Stimulated activated CD4-positive, alpha-beta T cell treated with anti-CD3 and anti-CD28 coated beads, Interleukin-1b, Interleukin-23, amount 100 ng/mL, for 48 hours (primary cell): ENCODE measurements around the gene RUSC2.
"Not testable (repeated sequence)": the region's sequence is repeated elsewhere in the genome, so short reads cannot be mapped to it uniquely, and the experiment has no call there.

Experiments
- DNase-seq: peaks from one replicate; pipeline ENCODE4 v3.0.0-alpha.2; 2020

Gene RUSC2

GRCh38 chr9:35526087-35526801 is 36.3 kb downstream of the RUSC2 start:
- no peak for DNase-seq

DNA sequence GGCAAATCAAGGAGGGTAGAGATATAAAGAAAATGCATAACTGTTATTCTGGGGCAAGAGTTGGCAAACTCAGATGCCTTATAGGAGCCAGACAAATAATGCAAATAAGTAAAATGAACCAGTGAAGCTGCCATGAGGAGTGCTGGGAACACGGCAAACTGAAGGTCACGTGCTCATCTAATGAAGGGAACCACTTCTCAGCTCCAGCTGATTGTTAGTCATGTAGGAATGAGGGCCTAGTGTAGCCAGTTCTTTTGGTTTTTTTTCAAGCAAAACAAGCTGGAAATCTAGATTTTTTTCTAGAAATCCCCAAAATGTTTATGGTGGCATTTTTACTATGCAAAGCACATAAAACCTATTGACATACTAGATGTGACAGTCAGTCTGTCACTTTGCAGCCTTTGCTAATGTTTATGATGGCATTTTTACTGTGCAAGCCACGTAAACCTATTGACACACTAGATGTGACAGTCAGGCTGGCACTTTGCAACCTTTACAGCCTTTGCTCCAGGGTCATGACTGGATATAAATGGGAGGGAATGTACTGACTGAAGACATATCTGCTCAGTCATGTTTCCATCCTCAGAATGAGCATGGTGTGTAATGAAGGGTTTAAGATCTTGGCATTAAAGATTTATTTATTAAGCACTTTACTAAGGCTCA is 39.4 kb downstream of the RUSC2 start:
- DNase-seq, result no peak

DNA sequence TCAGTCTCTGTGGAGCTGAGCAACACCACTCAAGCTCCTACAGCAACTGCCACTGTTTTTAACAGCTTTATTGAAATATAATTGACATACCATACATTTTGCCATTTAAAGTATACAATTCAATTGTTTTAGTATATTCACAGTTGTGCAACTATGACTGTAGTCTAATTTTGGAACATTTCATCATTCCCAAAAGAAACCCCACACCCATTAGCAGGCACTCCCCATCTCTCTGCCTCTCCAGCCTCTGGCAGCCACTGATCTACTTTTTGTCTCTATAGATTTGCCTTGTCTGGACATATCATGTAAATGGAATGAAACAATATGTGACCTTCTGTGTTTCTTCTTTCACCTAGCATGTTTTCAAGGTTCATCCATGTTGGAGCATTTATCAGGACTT is 43.5 kb downstream of the RUSC2 start:
- DNase-seq, result no peak

DNA sequence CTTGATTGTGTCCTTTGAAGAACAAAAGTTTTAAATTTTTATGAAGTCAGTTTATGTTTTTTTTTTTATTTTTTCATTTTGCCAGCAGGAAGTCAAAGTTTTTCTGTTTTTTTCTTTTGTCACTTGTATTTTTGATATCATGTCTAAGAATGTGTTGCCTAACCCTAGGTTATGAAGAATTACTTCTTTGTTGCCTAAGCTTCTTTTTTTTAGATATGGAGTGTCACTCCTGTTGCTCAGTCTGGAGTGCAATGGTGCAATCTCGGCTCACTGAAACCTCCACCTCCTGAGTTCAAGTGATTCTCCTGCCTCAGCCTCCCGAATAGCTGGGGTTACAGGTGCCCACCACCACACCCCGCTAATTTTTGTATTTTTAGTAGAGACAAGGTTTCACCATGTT is 45.0 kb downstream of the RUSC2 start:
- not testable (repeated sequence) for DNase-seq

DNA sequence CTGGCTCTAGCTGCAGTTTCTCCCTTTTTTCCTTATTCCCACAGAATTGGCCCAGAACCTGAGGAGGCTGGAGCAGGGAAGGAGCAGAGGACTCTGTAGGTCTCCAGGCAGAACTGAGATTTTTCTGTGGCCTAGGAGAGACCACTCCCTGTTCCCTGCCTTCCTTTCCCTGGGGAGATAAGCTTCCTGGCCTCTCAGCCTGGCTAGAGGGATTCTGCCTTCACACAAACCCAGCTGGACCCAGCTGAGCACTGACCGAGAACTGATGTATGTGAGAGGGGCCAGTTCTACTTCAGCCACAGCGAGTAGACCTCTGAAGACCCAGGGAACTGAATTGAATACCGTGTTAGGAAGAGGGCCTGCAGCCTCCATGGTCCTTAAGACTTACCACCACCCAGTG is 48.0 kb downstream of the RUSC2 start:
- no peak for DNase-seq

DNA sequence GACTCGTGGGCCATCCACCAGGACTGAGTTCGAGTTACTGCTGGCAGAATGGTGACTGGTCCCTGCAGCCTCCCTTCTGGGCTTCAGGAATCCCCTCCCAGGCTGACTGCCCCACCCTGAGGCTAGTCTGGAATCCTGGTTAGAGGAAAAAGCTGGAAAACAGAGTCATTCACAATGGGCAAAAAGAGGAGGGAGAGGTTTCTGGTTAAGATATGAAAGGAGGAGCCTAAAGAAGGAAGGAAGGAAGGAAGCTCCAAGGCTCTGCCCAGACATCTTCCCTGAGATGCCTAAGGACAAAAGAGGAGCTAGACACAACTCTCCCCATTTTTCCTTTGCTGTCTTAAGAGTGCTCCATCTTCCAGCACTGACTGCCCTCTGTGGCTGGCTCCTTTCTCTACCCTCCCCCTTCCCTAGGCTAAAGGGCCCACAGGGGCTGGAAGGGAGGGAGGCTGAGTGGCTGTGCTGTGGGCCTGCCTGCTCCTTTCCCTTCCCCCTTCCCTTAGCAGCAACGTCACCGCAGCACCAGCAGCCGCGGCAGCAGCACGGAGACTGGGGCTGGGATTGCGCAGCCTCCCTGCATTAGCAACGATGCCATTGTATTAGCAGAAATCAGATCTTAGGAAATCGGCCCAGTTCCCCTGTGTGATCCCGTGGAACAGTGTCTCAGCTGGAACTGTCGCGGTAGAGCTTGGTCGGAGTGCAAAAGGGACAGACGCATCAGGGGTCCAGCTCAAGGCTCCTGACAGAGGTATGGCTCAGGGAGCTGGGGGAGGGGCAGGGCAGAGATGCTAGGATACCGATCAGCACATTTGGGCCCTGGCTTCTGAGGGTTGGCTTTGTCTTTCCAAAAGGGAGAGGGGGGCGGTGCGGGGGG is 48.7 kb downstream of the RUSC2 start:
- DNase-seq, result no peak
